GM12878 (cell line): ENCODE results near the gene ADAMTS7.

ENCODE experiments used
- BHLHE40 ChIP-seq, 2 experiments: fragments of 450-650 bp in 1 of 2; IDR thresholded peaks; 2 replicates each; pipeline ENCODE4 v1.6.1; 2011 to 2017; ENCODE audit warnings: low read depth in 2 of 2, borderline replicate concordance in 1 of 2, improper control_type of control experiment in 1 of 2, low read length in 1 of 2, mild to moderate bottlenecking in 1 of 2
- BRCA1 ChIP-seq: IDR thresholded peaks from 2 replicates; pipeline ENCODE4 v1.6.1; 2011; ENCODE audit warnings: low read depth, low read length, improper control_type of control experiment
- CEBPB ChIP-seq, 2 experiments: fragments of 150-350 bp in 1 of 2; IDR thresholded peaks; 2 replicates each; pipeline ENCODE4 v1.6.1; 2012 to 2014; ENCODE audit warnings: low read depth in 2 of 2, low read length in 2 of 2, borderline replicate concordance in 1 of 2, inconsistent platforms in 1 of 2
- CTCF ChIP-seq, 3 experiments: IDR thresholded peaks in 2 of 3; conservative IDR thresholded peaks in 1 of 3; 2 replicates each; pipeline ENCODE4 v1.5.1; 2011; ENCODE audit warnings: low read depth in 3 of 3, low read length in 3 of 3, mild to moderate bottlenecking in 3 of 3, control low read depth in 2 of 3, moderate library complexity in 2 of 3, inconsistent platforms in 1 of 3, mixed read lengths in 1 of 3; ENCODE audit not compliant: control insufficient read depth in 2 of 3, insufficient read depth in 1 of 3; ENCODE audit errors: extremely low read depth in 1 of 3
- E4F1 ChIP-seq: fragments of 450-650 bp; IDR thresholded peaks from 2 replicates; pipeline ENCODE4 v1.6.1; 2018; ENCODE audit warnings: borderline replicate concordance, mild to moderate bottlenecking; ENCODE audit not compliant: partially characterized antibody
- PKNOX1 ChIP-seq: fragments of 450-650 bp; IDR thresholded peaks from 2 replicates; pipeline ENCODE4 v1.6.1; 2016; ENCODE audit warnings: mild to moderate bottlenecking
- POLR2A ChIP-seq: IDR thresholded peaks from 2 replicates; pipeline ENCODE4 v1.6.1; 2011; ENCODE audit warnings: low read depth, mild to moderate bottlenecking, low read length
- POLR2AphosphoS5 ChIP-seq: IDR thresholded peaks from 2 replicates; pipeline ENCODE4 v1.6.1; 2011; ENCODE audit warnings: mild to moderate bottlenecking, low read length, inconsistent platforms
- REST ChIP-seq: IDR thresholded peaks from 2 replicates; pipeline ENCODE4 v1.6.1; 2012; ENCODE audit warnings: mild to moderate bottlenecking, low read depth, low read length
- SP1 ChIP-seq: IDR thresholded peaks from one replicate; pipeline ENCODE4 v1.6.1; 2011; ENCODE audit warnings: low read depth, low read length
- TCF7 ChIP-seq: IDR thresholded peaks from 2 replicates; pipeline ENCODE4 v1.6.1; 2014; ENCODE audit warnings: antibody characterized with exemption, borderline replicate concordance
- USF2 ChIP-seq: IDR thresholded peaks from 2 replicates; pipeline ENCODE4 v1.6.1; 2011; ENCODE audit warnings: low read depth, low read length, improper control_type of control experiment, borderline replicate concordance
- ZNF274 ChIP-seq: IDR thresholded peaks from one replicate; pipeline ENCODE4 v1.8.0; 2011; ENCODE audit not compliant: insufficient read length, insufficient read depth

GRCh38 chr15:78762985-78763795, 48.1 kb downstream of the ADAMTS7 start:
- TF ChIP-seq BRCA1, result no peak
- TF ChIP-seq REST, result no peak
- TF ChIP-seq USF2, result no peak
- no peak for TF ChIP-seq TCF7
- no peak for TF ChIP-seq POLR2AphosphoS5
- no peak for TF ChIP-seq PKNOX1
- TF ChIP-seq CTCF (IDR thresholded peaks at IDR 0.05 in 2 of 3, conservative IDR thresholded peaks at IDR 0.05 in 1 of 3; ENCODE audit: control insufficient read depth in 2 of 3, extremely low read depth in 1 of 3, insufficient read depth in 1 of 3, low read depth in 3 of 3, low read length in 3 of 3), result no peak
- no peak for TF ChIP-seq E4F1
- no peak for TF ChIP-seq POLR2A
- TF ChIP-seq ZNF274, result no peak
- no peak for TF ChIP-seq SP1
- no peak for TF ChIP-seq CEBPB (IDR thresholded peaks at IDR 0.05; ENCODE audit: borderline replicate concordance in 1 of 2, low read depth in 2 of 2, low read length in 2 of 2)
- no peak for TF ChIP-seq BHLHE40 (IDR thresholded peaks at IDR 0.05; ENCODE audit: borderline replicate concordance in 1 of 2, low read depth in 2 of 2, low read length in 1 of 2)
